GM06990 (cell line): ENCODE data around the gene PDCL2.
"Not testable (repeated sequence)": the region's sequence is repeated elsewhere in the genome, so short reads cannot be mapped to it uniquely, and the experiment has no call there.

Experiments used
- DNase-seq: peaks from one replicate; pipeline ENCODE4 v3.0.0-alpha.2; 2011; ENCODE audit not compliant: insufficient read length; ENCODE audit errors: extremely low read depth
- H3K27me3 ChIP-seq: replicated peaks from 2 replicates; pipeline ENCODE4 v1.6.0; 2011; ENCODE audit warnings: low read length; ENCODE audit not compliant: control insufficient read depth, insufficient read depth
- H3K36me3 ChIP-seq: 2 replicates; pipeline ENCODE4 v1.5.1; 2011; ENCODE audit warnings: low read length; ENCODE audit not compliant: control insufficient read depth, insufficient read depth
- H3K4me3 ChIP-seq: replicated peaks from 2 replicates; pipeline ENCODE4 v1.5.1; 2011; ENCODE audit warnings: low read depth, mild to moderate bottlenecking, control low read depth, low read length
- TF ChIP-seq, protein P1 (sequence below): IDR thresholded peaks from 2 replicates; pipeline ENCODE4 v1.5.1; 2011; ENCODE audit warnings: low read length, control low read depth, mild to moderate bottlenecking, inconsistent platforms; ENCODE audit not compliant: insufficient read depth, poor library complexity, severe bottlenecking

Gene PDCL2

DNA sequence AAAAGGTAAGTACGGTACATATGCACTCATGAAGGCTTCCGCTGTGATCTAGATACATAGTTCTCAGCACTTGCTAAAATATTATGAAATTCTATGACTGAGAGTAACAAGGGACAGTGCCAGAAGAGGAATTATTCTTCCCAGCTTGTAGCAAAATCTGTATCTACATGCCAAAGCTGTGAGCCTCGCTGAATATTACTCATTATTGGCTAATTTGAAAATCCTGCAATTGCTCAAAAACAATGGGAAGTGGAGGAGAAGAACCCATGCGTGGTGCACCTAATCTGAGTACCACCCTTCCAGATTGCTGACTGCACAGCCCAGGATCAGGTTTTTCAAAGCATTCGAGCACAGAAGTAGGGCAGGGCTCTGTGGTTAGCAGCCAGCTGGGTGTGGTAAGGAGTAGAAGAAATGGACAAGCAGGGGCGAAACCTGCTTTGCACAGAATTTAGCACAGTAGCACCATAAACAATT is 17.4 kb upstream of the PDCL2 start:
- no peak for DNase-seq
- Histone ChIP-seq H3K27me3 (no peaks in the 10 kb centered on the region), H3K4me3 (no peak overlapping the region), H3K36me3 (no peaks in the 10 kb centered on the region)
- TF ChIP-seq, protein P1, sequence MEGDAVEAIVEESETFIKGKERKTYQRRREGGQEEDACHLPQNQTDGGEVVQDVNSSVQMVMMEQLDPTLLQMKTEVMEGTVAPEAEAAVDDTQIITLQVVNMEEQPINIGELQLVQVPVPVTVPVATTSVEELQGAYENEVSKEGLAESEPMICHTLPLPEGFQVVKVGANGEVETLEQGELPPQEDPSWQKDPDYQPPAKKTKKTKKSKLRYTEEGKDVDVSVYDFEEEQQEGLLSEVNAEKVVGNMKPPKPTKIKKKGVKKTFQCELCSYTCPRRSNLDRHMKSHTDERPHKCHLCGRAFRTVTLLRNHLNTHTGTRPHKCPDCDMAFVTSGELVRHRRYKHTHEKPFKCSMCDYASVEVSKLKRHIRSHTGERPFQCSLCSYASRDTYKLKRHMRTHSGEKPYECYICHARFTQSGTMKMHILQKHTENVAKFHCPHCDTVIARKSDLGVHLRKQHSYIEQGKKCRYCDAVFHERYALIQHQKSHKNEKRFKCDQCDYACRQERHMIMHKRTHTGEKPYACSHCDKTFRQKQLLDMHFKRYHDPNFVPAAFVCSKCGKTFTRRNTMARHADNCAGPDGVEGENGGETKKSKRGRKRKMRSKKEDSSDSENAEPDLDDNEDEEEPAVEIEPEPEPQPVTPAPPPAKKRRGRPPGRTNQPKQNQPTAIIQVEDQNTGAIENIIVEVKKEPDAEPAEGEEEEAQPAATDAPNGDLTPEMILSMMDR: no peak

DNA sequence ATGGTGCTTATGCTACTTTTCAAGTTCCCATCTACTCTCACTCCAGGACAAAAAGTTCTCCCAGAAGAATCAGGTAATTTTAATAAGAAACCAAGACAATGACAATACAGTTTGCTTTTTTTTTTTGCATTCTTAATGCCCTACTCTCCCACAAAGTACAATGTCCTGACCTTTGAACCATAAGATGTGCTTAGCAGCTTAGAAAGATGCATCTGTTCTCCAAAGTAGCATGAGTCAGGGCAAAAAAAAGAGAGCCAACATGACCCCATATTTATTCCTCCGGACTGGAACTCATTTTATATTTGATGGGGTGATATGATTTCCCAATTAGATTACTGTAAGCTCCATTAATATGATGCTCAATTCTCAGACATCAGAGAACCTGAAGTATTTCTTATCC is 16.5 kb upstream of the PDCL2 start:
- TF ChIP-seq, protein P1: no peak
- DNase-seq: no peak
- Histone ChIP-seq H3K4me3 (no peak overlapping the region), H3K36me3 (no peaks in the 10 kb centered on the region), H3K27me3 (no peaks in the 10 kb centered on the region)

DNA sequence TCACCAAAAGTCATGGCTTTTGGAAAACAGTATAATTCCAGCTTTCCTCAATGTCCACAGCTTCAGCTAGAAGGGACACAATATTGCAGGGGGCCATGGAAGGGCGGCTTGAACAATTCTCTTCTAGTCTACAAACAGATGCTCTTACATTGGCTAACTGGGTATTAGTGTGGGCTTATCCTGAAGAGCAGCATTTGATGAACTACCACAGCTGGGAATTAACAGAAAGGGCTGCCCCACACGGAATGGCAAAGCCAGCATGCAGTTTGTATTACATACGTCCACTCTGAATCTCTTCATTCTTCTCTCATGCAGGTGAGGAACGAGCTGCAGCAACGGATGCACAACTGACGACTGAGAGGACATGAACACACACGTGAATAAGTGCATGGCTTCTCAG is 13.0 kb upstream of the PDCL2 start:
- Histone ChIP-seq H3K4me3 (no peak overlapping the region), H3K27me3 (no peaks in the 10 kb centered on the region), H3K36me3 (no peaks in the 10 kb centered on the region)
- TF ChIP-seq, protein P1: no peak
- DNase-seq: no peak

DNA sequence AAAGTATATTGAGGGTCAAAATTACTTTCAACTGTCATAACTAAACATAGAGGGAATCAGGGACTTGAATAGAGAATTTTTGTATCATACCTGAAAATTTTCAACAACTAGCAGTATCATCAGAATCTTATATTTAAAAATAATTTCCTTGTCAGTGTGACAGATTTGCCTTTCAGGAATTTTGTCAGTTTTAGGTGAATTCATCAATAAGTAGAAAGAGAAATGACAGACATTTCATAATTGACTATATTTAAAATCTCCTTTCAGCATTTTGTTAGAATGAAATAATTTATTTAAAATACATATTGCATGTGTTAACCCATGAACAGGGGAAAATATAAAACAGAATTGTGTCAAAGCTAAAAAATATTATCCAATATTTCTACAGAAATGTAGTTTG is 8.6 kb upstream of the PDCL2 start:
- no peak overlapping the region for H3K4me3 ChIP-seq
- TF ChIP-seq, protein P1: no peak
- DNase-seq: no peak
- no peaks in the 10 kb centered on the region for H3K27me3 ChIP-seq
- no peaks in the 10 kb centered on the region for H3K36me3 ChIP-seq

DNA sequence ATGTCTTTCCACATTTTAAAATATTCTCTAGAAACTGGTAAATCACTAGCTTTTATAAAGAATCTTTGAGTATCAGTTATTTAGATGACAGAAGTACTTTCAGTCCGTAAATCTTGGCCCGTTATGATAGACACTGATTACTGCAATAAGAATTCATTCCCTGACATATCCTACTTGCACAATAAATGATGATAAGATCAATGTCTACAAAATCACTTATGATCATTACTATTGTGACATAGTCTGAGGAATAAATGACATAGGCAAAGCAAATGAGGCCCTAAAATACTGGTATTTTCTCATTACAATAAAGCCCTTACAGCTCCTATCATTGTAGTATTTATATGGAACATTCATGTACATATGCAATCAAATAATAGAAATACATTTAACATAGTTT is 6.6 kb upstream of the PDCL2 start:
- TF ChIP-seq, protein P1: no peak
- H3K36me3 ChIP-seq: no peaks in the 10 kb centered on the region

DNA sequence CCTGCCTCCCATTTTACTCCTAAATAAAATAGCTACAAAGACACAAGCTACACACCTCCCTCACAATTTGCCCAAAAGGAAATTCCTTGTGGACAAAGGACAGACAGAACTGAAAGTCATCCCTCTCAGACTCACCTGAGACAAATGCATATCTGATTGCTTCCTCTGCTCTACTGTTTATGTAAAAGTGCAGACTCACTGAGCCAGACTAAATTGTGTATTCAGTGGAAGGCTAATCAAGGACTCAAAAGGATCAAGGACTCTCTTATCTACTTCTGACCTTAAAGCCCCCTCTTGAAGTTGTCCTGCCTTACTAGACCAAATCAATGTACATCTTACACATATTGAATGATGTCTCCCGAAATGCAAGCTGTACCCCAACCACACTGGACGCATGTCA is 3.9 kb downstream of the PDCL2 start:
- no peaks in the 10 kb centered on the region for H3K36me3 ChIP-seq
- H3K27me3 ChIP-seq: no peaks in the 10 kb centered on the region
- no peak overlapping the region for H3K4me3 ChIP-seq
- DNase-seq: no peak
- TF ChIP-seq, protein P1: no peak

More for the DNA sequence above, 6.6 kb upstream of the PDCL2 start:
- DNase-seq: no peak
- Histone ChIP-seq H3K27me3 (no peaks in the 10 kb centered on the region), H3K4me3 (no peak overlapping the region)

DNA sequence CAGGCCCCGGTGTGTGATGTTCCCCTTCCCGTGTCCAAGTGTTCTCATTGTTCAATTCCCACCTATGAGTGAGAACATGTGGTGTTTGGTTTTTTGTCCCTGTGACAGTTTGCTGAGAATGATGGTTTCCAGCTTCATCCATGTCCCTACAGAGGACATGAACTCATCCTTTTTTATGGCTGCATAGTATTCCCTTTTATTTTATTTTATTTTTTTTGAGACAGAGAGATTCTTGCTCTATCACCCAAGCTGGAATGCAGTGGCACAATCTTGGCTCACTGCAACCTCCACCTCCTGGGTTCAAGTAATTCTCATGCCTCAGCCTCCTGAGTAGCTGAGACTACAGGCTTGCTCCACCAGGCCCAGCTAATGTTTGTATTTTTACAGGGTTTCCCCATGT is 9.3 kb downstream of the PDCL2 start:
- H3K4me3 ChIP-seq, DNase-seq, H3K36me3 ChIP-seq, H3K27me3 ChIP-seq: not testable (repeated sequence)
